Tibial artery (tissue), 4 donors: ENCODE results near the gene HTR3E.

Experiments used
- DNase-seq, 2 donors: peaks; one replicate each; pipeline ENCODE4 v3.0.0-alpha.2; 2019
- H3K27ac ChIP-seq, 2 donors: fragments of 200-600 bp; sonication (generic) in 1 of 2; 1 replicate in 1 of 2; 2 replicates in 1 of 2; pipeline ENCODE4 v1.5.1; 2018 to 2019; ENCODE audit warnings: mild to moderate bottlenecking in 1 of 2
- H3K27me3 ChIP-seq, 2 donors: fragments of 200-600 bp; sonication (generic) in 1 of 2; one replicate each; pipeline versions ENCODE4 v1.5.1 to v1.6.0; 2016 to 2019
- H3K36me3 ChIP-seq, 3 donors: fragments of 200-600 bp; sonication (generic) in 2 of 3; one replicate each; pipeline ENCODE4 v1.5.1; 2016 to 2019; ENCODE audit warnings: mild to moderate bottlenecking in 2 of 3
- H3K4me1 ChIP-seq, 4 donors: fragments of 200-600 bp; sonication (generic) in 2 of 4; 1 replicate in 3 of 4; 2 replicates in 1 of 4; pipeline ENCODE4 v1.5.1; 2016 to 2019
- H3K4me3 ChIP-seq, 2 donors: fragments of 200-600 bp; sonication (generic) in 1 of 2; 1 replicate in 1 of 2; 2 replicates in 1 of 2; pipeline ENCODE4 v1.5.1; 2018 to 2019; ENCODE audit warnings: mild to moderate bottlenecking in 2 of 2
- H3K9me3 ChIP-seq, 3 donors: fragments of 200-600 bp; sonication (generic) in 1 of 3; one replicate each; pipeline ENCODE4 v1.5.1; 2016 to 2019
- CTCF ChIP-seq, 2 experiments: fragments of 200-600 bp in 1 of 2; fragments of 450-650 bp in 1 of 2; IDR thresholded peaks; one replicate each; pipeline ENCODE4 v1.5.1; 2017 to 2019; ENCODE audit warnings: antibody characterized with exemption in 2 of 2, mild to moderate bottlenecking in 1 of 2, moderate library complexity in 1 of 2
- intact Hi-C: fragments of 100-400 bp; cut with DNase I; formaldehyde crosslinking; loops from one replicate; pipeline ENCODE4 v1.15.0; 2023; ENCODE audit warnings: low total_unique reads

The HTR3E gene

GRCh38 chr3:184156522-184156955 lies 59.7 kb downstream of the HTR3E start:
- no peak for TF ChIP-seq CTCF (IDR thresholded peaks at IDR 0.05)
- DNase-seq = peak in 1 of 2 donors; percentile 89

More at GRCh38 chr3:184156522-184156955, 59.7 kb downstream of the HTR3E start:
- H3K36me3 ChIP-seq = no peaks in the 10 kb centered on the region
- intact Hi-C loops = loop anchor here (2.0 kb wide), 1 partner anchor 22 kb away; the partner anchor contains the start of gene EIF2B5
- peaks cover 0 to 67% (median 48%) of the 10 kb centered on the region in 4 donors for H3K4me1 ChIP-seq
- no peaks in the 10 kb centered on the region for H3K27me3 ChIP-seq
- no peaks in the 10 kb centered on the region for H3K9me3 ChIP-seq
- H3K27ac ChIP-seq = peak overlapping the region; percentile 94 to 98
- peak overlapping the region; percentile 95 to 97 for H3K4me3 ChIP-seq
